Psoas muscle (tissue), 8 donors: ENCODE results near the gene NME7. TPM values are rescaled to one million over a fixed set of nuclear protein-coding genes. Genes with fewer than 3 reads are reported as not detected.

Source experiments
- ATAC-seq, 4 donors: fragments of 200-7000 bp; cut with Tn5 transposase; one replicate each; pipeline ENCODE4 v1.9.1; 2020; ENCODE audit warnings: moderate library complexity in 3 of 4, mild to moderate bottlenecking in 2 of 4
- DNase-seq, 2 donors: peaks; one replicate each; pipeline ENCODE4 v3.0.0-alpha.2; 2020
- H3K27ac ChIP-seq: fragments of 200-600 bp; one replicate; pipeline ENCODE4 v1.8.0; 2022
- H3K27me3 ChIP-seq, 3 donors: fragments of 200-600 bp in 1 of 3; one replicate each; pipeline versions ENCODE4 v1.6.1 to v1.8.0; 2013 to 2022; ENCODE audit warnings: low read length in 2 of 3, mild to moderate bottlenecking in 2 of 3, moderate library complexity in 1 of 3; ENCODE audit not compliant: insufficient read depth in 3 of 3
- H3K36me3 ChIP-seq, 2 donors: fragments of 200-600 bp in 1 of 2; one replicate each; pipeline versions ENCODE4 v1.6.1 to v1.8.0; 2013 to 2022; ENCODE audit warnings: low read depth in 1 of 2, mild to moderate bottlenecking in 1 of 2, moderate library complexity in 1 of 2; ENCODE audit not compliant: insufficient read depth in 1 of 2
- H3K4me1 ChIP-seq: fragments of 200-600 bp; one replicate; pipeline ENCODE4 v1.8.0; 2022
- H3K4me3 ChIP-seq: fragments of 200-600 bp; one replicate; pipeline ENCODE4 v1.8.0; 2022; ENCODE audit warnings: mild to moderate bottlenecking
- H3K9me3 ChIP-seq: fragments of 200-600 bp; one replicate; pipeline ENCODE4 v1.8.0; 2022
- CTCF ChIP-seq: fragments of 200-600 bp; IDR thresholded peaks from one replicate; pipeline ENCODE4 v1.8.0; 2022; ENCODE audit warnings: antibody characterized with exemption
- WGBS, 3 donors: extraction: QIAGEN DNeasy Blood & Tissue Kit; methylation state at CpG; one replicate each; pipeline versions ENCODE4 v1.1.6 to v1.1.7; 2013; 5-methylcytosine and 5-hydroxymethylcytosine counted together
- intact Hi-C, 2 donors: fragments of 100-400 bp; cut with DNase I; formaldehyde crosslinking; loops; one replicate each; pipeline versions ENCODE4 v1.11.0 to v1.14.2; 2022
- polyA plus RNA-seq, 3 donors: library from polyadenylated mRNA; stranded (reverse); fragments of 200-250 nt; gene quantifications; one replicate each; pipeline ENCODE4 v1.2.3, GENCODE V29; 2013
- total RNA-seq, 4 donors: library from RNA; stranded (reverse); fragmentation: NEBNext Ultra II Directional in 2 of 4; extraction: Animal tissue kit (Norgen Biotek cat#: 25700) in 2 of 4; gene quantifications; one replicate each; pipeline versions ENCODE4 v1.2.1 to v1.2.4, GENCODE V29; 2021 to 2023
- donor health status: healthy with polysubstance abuse.
- donor health status: DM: no; HTN: no; CAD: no; lungs with moderate emphysema.
- donor health status: Bipolar disorder and iron deficiency.
- donor health status: healthy.
- donor health status: DM: yes; HTN: yes; CAD: no.
- donor health status: DM: no; HTN: no; CAD: no.
- donor health status: DM: no; HTN: no; CAD: no.
- donor health status: DM: yes; HTN: yes; CAD: no.

The NME7 gene
- total and polyA plus RNA-seq, 7 donors, result 3.9 to 14.1 (median 4.8) TPM

- peaks cover 0 to 2% of the 10 kb centered on the region in 2 donors for H3K36me3 ChIP-seq
- intact Hi-C loops, result no loop called here
- TF ChIP-seq CTCF, result no peak
- H3K27me3 ChIP-seq, result no peaks in the 10 kb centered on the region
- no peak overlapping the region for H3K4me3 ChIP-seq
- 96 to 99% (median 98%) methylated on average over 4 of the region's 4 CpGs for WGBS, 3 donors
- H3K27ac ChIP-seq, result no peak overlapping the region
- no peak for ATAC-seq
- H3K9me3 ChIP-seq, result no peaks in the 10 kb centered on the region
- no peaks in the 10 kb centered on the region for H3K4me1 ChIP-seq
- DNase-seq, result no peak
Measured at GRCh38 chr1:169214598-169214997, 153.0 kb downstream of the NME7 start.

GRCh38 chr1:169212088-169212487, 155.5 kb downstream of the NME7 start:
- no peak for ATAC-seq
- Histone ChIP-seq H3K9me3 (no peaks in the 10 kb centered on the region), H3K4me1 (no peaks in the 10 kb centered on the region), H3K36me3 (peaks cover 0 to 2% of the 10 kb centered on the region in 2 donors), H3K27me3 (no peaks in the 10 kb centered on the region), H3K4me3 (no peak overlapping the region), H3K27ac (no peak overlapping the region)
- DNase-seq, result no peak
- intact Hi-C loops, result no loop called here
- TF ChIP-seq CTCF, result no peak

- intact Hi-C loops, result loop anchor here in 1 of 2 donors (10.0 kb wide), 1 partner anchor 1297 kb away; no protein-coding TSS in a partner anchor
- no peaks in the 10 kb centered on the region for H3K4me1 ChIP-seq
- H3K27me3 ChIP-seq, result no peaks in the 10 kb centered on the region
- WGBS, 3 donors, result 91 to 98% (median 97%) methylated on average over 1 of the region's 1 CpG
- H3K36me3 ChIP-seq, result no peaks in the 10 kb centered on the region
- no peaks in the 10 kb centered on the region for H3K9me3 ChIP-seq
- no peak overlapping the region for H3K27ac ChIP-seq
- no peak for TF ChIP-seq CTCF
- H3K4me3 ChIP-seq, result no peak overlapping the region
- no peak for DNase-seq
- ATAC-seq, result no peak
Measured at GRCh38 chr1:169207797-169208520, 159.6 kb downstream of the NME7 start.

- no peak overlapping the region for H3K27ac ChIP-seq
- no peak for TF ChIP-seq CTCF
- H3K4me1 ChIP-seq, result no peaks in the 10 kb centered on the region
- no peak overlapping the region for H3K4me3 ChIP-seq
- intact Hi-C loops, result loop anchor here in 1 of 2 donors (10.0 kb wide), 1 partner anchor 1301 kb away; no protein-coding TSS in a partner anchor
- DNase-seq (no peak), ATAC-seq (no peak)
- no peaks in the 10 kb centered on the region for H3K36me3 ChIP-seq
- H3K9me3 ChIP-seq, result no peaks in the 10 kb centered on the region
- H3K27me3 ChIP-seq, result no peaks in the 10 kb centered on the region
Measured at GRCh38 chr1:169204157-169204556, 163.4 kb downstream of the NME7 start.
